H1 (cell line): ENCODE measurements around the gene ARG2. TPM values are rescaled to one million over a fixed set of nuclear protein-coding genes. Genes with fewer than 3 reads are reported as not detected.

ENCODE experiments used
- CTCF ChIP-seq, 3 experiments: IDR thresholded peaks; 1 replicate in 2 of 3; 2 replicates in 1 of 3; pipeline versions ENCODE4 v1.5.1 to v1.6.1; 2011; ENCODE audit warnings: low read length in 3 of 3, mild to moderate bottlenecking in 3 of 3, inconsistent platforms in 2 of 3, low read depth in 1 of 3, moderate library complexity in 1 of 3; ENCODE audit not compliant: insufficient read depth in 1 of 3; ENCODE audit errors: control extremely low read depth in 1 of 3
- polyA plus RNA-seq, 7 experiments: library from polyadenylated mRNA; depleted of rRNA in 3 of 7; stranded (reverse) in 5 of 7; unstranded in 2 of 7; fragments of >200 nt in 5 of 7; fragments of 200-250 nt in 2 of 7; gene quantifications; 1 replicate in 5 of 7; 2 replicates in 1 of 7; 4 replicates in 1 of 7; pipeline versions ENCODE4 v1.2.1 to v1.2.3, GENCODE V29; 2011 to 2013; ENCODE audit warnings: missing spikeins in 2 of 7, mixed read lengths in 2 of 7
- total RNA-seq: library from RNA; stranded (reverse); fragmentation: NEBNext Ultra II Directional; extraction: Animal tissue kit (Norgen Biotek cat#: 25700); gene quantifications from 2 replicates; pipeline ENCODE4 v1.2.1, GENCODE V29; 2021

The ARG2 gene
- total and polyA plus RNA-seq, 2 of the 8 experiments (the other 6 are each of a cell fraction or from before 2014, with no cell fraction given), result 49.9 to 59.1 TPM

GRCh38 chr14:67583711-67584644 is 35.7 kb upstream of the ARG2 start (continued):
- peak; percentile 54 to 83 (median 80) for TF ChIP-seq CTCF (IDR thresholded peaks at IDR 0.05; ENCODE audit: control extremely low read depth in 1 of 3, insufficient read depth in 1 of 3, low read depth in 1 of 3, low read length in 3 of 3)
